HepG2 (cell line): Measurements from ENCODE around the gene KIAA0040. TPM values are rescaled to one million over a fixed set of nuclear protein-coding genes. Genes with fewer than 3 reads are reported as not detected.

Source experiments
- ARID5B ChIP-seq: IDR thresholded peaks from 2 replicates; pipeline ENCODE4 v1.4.0; 2020; ENCODE audit warnings: mild to moderate bottlenecking, missing genetic modification reagents
- GMEB2 ChIP-seq: IDR thresholded peaks from 2 replicates; pipeline ENCODE4 v1.6.1; 2016; ENCODE audit warnings: missing biosample characterization, missing genetic modification reagents, low read depth
- SNAPC4 ChIP-seq: sonication (generic); formaldehyde crosslinking; IDR thresholded peaks from 2 replicates; pipeline ENCODE4 v1.4.0; 2020; ENCODE audit warnings: mild to moderate bottlenecking, missing genetic modification reagents
- YY1 ChIP-seq: IDR thresholded peaks from 2 replicates; pipeline ENCODE4 v1.6.1; 2011; ENCODE audit warnings: low read length, low read depth, moderate library complexity, mild to moderate bottlenecking; ENCODE audit not compliant: insufficient read depth, insufficient replicate concordance
- ZNF367 ChIP-seq: sonication (generic); formaldehyde crosslinking; IDR thresholded peaks from 2 replicates; pipeline ENCODE4 v1.4.0; 2020; ENCODE audit warnings: missing genetic modification reagents, borderline replicate concordance
- ZNF513 ChIP-seq: sonication (generic); formaldehyde crosslinking; conservative IDR thresholded peaks from 2 replicates; pipeline ENCODE4 v1.5.0; 2020; ENCODE audit warnings: missing genetic modification reagents
- polyA plus RNA-seq, 8 experiments: library from polyadenylated mRNA; depleted of rRNA in 3 of 8; stranded (reverse) in 7 of 8; unstranded in 1 of 8; fragments of >200 nt; fragmentation: Illumina TruSeq in 4 of 8; extraction: Trizol in 4 of 8; gene quantifications; 2 replicates each; pipeline versions ENCODE4 v1.2.1 to v1.2.3, GENCODE V29; 2011 to 2016; ENCODE audit warnings: low read depth in 4 of 8, missing spikeins in 1 of 8, mixed read lengths in 1 of 8; ENCODE audit not compliant: insufficient read depth in 1 of 8
- total RNA-seq, 5 experiments: library from RNA; depleted of rRNA; stranded (reverse); fragments of >200 nt; fragmentation: Illumina TruSeq; extraction: Trizol; gene quantifications; 2 replicates each; pipeline ENCODE4 v1.2.3, GENCODE V29; 2016; ENCODE audit warnings: low read depth in 1 of 5

KIAA0040 gene
- total and polyA plus RNA-seq, 2 of the 13 experiments (the other 11 are each of a cell fraction or from before 2014, with no cell fraction given) = 0.24 to 0.26 TPM

- TF ChIP-seq ARID5B (CRISPR knock-in tag) (no peak), ZNF513 (CRISPR knock-in tag) (no peak), ZNF367 (CRISPR knock-in tag) (no peak), SNAPC4 (CRISPR knock-in tag) (no peak), YY1 (no peak), GMEB2 (no peak)
Observed at GRCh38 chr1:175206687-175207086, 14.1 kb upstream of the KIAA0040 start (continued).
